HCT116 (cell line): Measurements from ENCODE around the gene ALKBH8. TPM values are rescaled to one million over a fixed set of nuclear protein-coding genes. Genes with fewer than 3 reads are reported as not detected.
A peak's percentile ranks its signal among the peaks of the same experiment; 100 is the strongest.

Experiments used
- ATAC-seq: fragments of 200-7000 bp; cut with Tn5 transposase; 2 replicates; pipeline ENCODE4 v1.9.1; 2020; ENCODE audit warnings: mild to moderate bottlenecking, moderate library complexity
- BruUV-seq: library from RNA; stranded (reverse); fragments of 400-500 nt; replicated peaks from 2 replicates; lab custom pipeline; 2021; lab: Mats Ljungman, UMichigan
- CTCF ChIA-PET: fragments of 300-600 bp; sonication (Branson Sonifier 250); formaldehyde crosslinking; loops from one replicate; lab custom pipeline; 2021; ENCODE audit warnings: antibody characterized with exemption; lab: Charles Lee
- POLR2A ChIA-PET: fragments of 300-600, 350-600 bp; sonication (Branson Sonifier 250); formaldehyde crosslinking; loops from one replicate; lab custom pipeline; 2021; ENCODE audit warnings: antibody characterized with exemption; lab: Charles Lee
- RAD21 ChIA-PET, 2 experiments: fragments of 300-600 bp; sonication (Branson Sonifier 250); formaldehyde crosslinking; loops; one replicate each; lab custom pipeline; 2023; ENCODE audit warnings: low total read pairs in 2 of 2; ENCODE audit not compliant: uncharacterized antibody in 2 of 2, unreplicated experiment in 2 of 2, low non-redundant PET in 1 of 2; lab: Charles Lee
- DNase-seq: peaks from one replicate; pipeline ENCODE4 v3.0.0-alpha.2; 2010; ENCODE audit warnings: low read depth, low spot score
- H2AFZ ChIP-seq: fragments of 200-600 bp; shearing (Covaris generic), sonication (generic); 2 replicates; pipeline ENCODE4 v1.6.1; 2017; ENCODE audit warnings: low read depth, mixed run types, mixed read lengths, antibody characterized with exemption, low read length; ENCODE audit not compliant: poor library complexity, severe bottlenecking
- H3K27ac ChIP-seq: 2 replicates; pipeline ENCODE4 v1.5.1; 2012; ENCODE audit warnings: low read depth, low read length
- H3K27me3 ChIP-seq: fragments of 200-600 bp; sonication (generic); 2 replicates; pipeline ENCODE4 v1.6.1; 2016; ENCODE audit warnings: mixed run types, low read length, mixed read lengths; ENCODE audit not compliant: insufficient read depth
- H3K36me3 ChIP-seq, 2 experiments: fragments of 200-500 bp in 1 of 2; fragments of 200-600 bp in 1 of 2; sonication (Bioruptor generic) in 1 of 2; sonication (generic) in 1 of 2; 2 replicates each; pipeline versions ENCODE4 v1.5.1 to v1.6.1; 2014 to 2016; ENCODE audit warnings: low read length in 2 of 2, inconsistent platforms in 1 of 2, mixed read lengths in 1 of 2, mixed run types in 1 of 2; ENCODE audit not compliant: insufficient read depth in 2 of 2, control insufficient read depth in 1 of 2
- H3K4me1 ChIP-seq, 2 experiments: fragments of 200-600 bp in 1 of 2; sonication (generic) in 1 of 2; 2 replicates each; pipeline versions ENCODE4 v1.5.1 to v1.6.1; 2012 to 2017; ENCODE audit warnings: low read length in 2 of 2, inconsistent platforms in 1 of 2, mild to moderate bottlenecking in 1 of 2, mixed read lengths in 1 of 2, mixed run types in 1 of 2, moderate library complexity in 1 of 2; ENCODE audit not compliant: insufficient read depth in 2 of 2, control insufficient read depth in 1 of 2
- H3K4me2 ChIP-seq: fragments of 200-600 bp; sonication (generic); 2 replicates; pipeline ENCODE4 v1.6.1; 2017; ENCODE audit warnings: mixed run types, low read length, mixed read lengths
- H3K4me3 ChIP-seq, 2 experiments: fragments of 200-600 bp in 1 of 2; sonication (generic) in 1 of 2; replicated peaks in 1 of 2; 2 replicates each; pipeline ENCODE4 v1.5.1; 2011 to 2016; ENCODE audit warnings: low read length in 2 of 2, control low read depth in 1 of 2, low read depth in 1 of 2, mild to moderate bottlenecking in 1 of 2, mixed read lengths in 1 of 2, mixed run types in 1 of 2
- H3K79me2 ChIP-seq: fragments of 200-600 bp; sonication (generic); 2 replicates; pipeline ENCODE4 v1.6.1; 2017; ENCODE audit warnings: mild to moderate bottlenecking, mixed run types, low read length, moderate library complexity, mixed read lengths; ENCODE audit not compliant: insufficient read depth
- H3K9ac ChIP-seq: fragments of 200-600 bp; sonication (generic); 2 replicates; pipeline ENCODE4 v1.6.1; 2016; ENCODE audit warnings: low read length, mixed read lengths
- H3K9me2 ChIP-seq: fragments of 200-600 bp; sonication (generic), shearing (Covaris generic); 2 replicates; pipeline ENCODE4 v1.6.1; 2017; ENCODE audit warnings: mixed run types, mild to moderate bottlenecking, moderate library complexity; ENCODE audit not compliant: insufficient read depth
- H3K9me3 ChIP-seq, 2 experiments: fragments of 200-500 bp in 1 of 2; fragments of 200-600 bp in 1 of 2; sonication (Bioruptor generic) in 1 of 2; sonication (generic) in 1 of 2; 2 replicates each; pipeline ENCODE4 v1.6.1; 2014 to 2017; ENCODE audit warnings: low read length in 2 of 2, mixed read lengths in 2 of 2, inconsistent platforms in 1 of 2, low read depth in 1 of 2, mild to moderate bottlenecking in 1 of 2, mixed run types in 1 of 2, moderate library complexity in 1 of 2; ENCODE audit not compliant: control insufficient read depth in 1 of 2, insufficient read depth in 1 of 2
- H4K20me1 ChIP-seq: fragments of 200-600 bp; sonication (generic), shearing (Covaris generic); 2 replicates; pipeline ENCODE4 v1.6.1; 2017; ENCODE audit warnings: mixed run types, mild to moderate bottlenecking, moderate library complexity; ENCODE audit not compliant: insufficient read depth
- CEBPB ChIP-seq: IDR thresholded peaks from 2 replicates; pipeline ENCODE4 v1.6.1; 2012; ENCODE audit warnings: low read depth
- EGR1 ChIP-seq: IDR thresholded peaks from 2 replicates; pipeline ENCODE4 v1.6.1; 2012; ENCODE audit warnings: low read depth
- EZH2 ChIP-seq: fragments of 200-600 bp; sonication (generic); IDR thresholded peaks from 2 replicates; pipeline ENCODE4 v1.6.1; 2017; ENCODE audit warnings: antibody characterized with exemption, mixed run types
- EZH2phosphoT487 ChIP-seq: fragments of 200-600 bp; IDR thresholded peaks from 2 replicates; pipeline ENCODE4 v1.6.1; 2018; ENCODE audit warnings: antibody characterized with exemption, borderline replicate concordance
- FOSL1 ChIP-seq: IDR thresholded peaks from 2 replicates; pipeline ENCODE4 v1.6.1; 2012; ENCODE audit warnings: low read depth
- JUND ChIP-seq: IDR thresholded peaks from 2 replicates; pipeline ENCODE4 v1.6.1; 2012
- POLR2A ChIP-seq: IDR thresholded peaks from 2 replicates; pipeline ENCODE4 v1.7.0; 2011; ENCODE audit warnings: borderline replicate concordance; ENCODE audit not compliant: insufficient read depth, insufficient read length; ENCODE audit errors: extremely low read depth
- RAD21 ChIP-seq: IDR thresholded peaks from 2 replicates; pipeline ENCODE4 v1.6.1; 2012; ENCODE audit warnings: low read depth, mild to moderate bottlenecking
- SP1 ChIP-seq: IDR thresholded peaks from 2 replicates; pipeline ENCODE4 v1.6.1; 2012; ENCODE audit warnings: low read depth
- SRF ChIP-seq: IDR thresholded peaks from 2 replicates; pipeline ENCODE4 v1.6.1; 2012; ENCODE audit warnings: low read depth
- TCF7L2 ChIP-seq: IDR thresholded peaks from 2 replicates; pipeline ENCODE4 v1.7.0; 2011; ENCODE audit warnings: borderline replicate concordance, inconsistent platforms; ENCODE audit not compliant: insufficient read depth, insufficient read length; ENCODE audit errors: extremely low read depth
- YY1 ChIP-seq: IDR thresholded peaks from 2 replicates; pipeline ENCODE4 v1.6.1; 2011; ENCODE audit warnings: low read length, low read depth, moderate library complexity, mild to moderate bottlenecking; ENCODE audit not compliant: insufficient replicate concordance; ENCODE audit errors: extremely low read depth
- ZFX ChIP-seq: fragments of 450-650 bp; IDR thresholded peaks from 2 replicates; pipeline ENCODE4 v1.6.1; 2017
- ZNF274 ChIP-seq: fragments of 200-500 bp; sonication (Bioruptor generic); IDR thresholded peaks from 2 replicates; pipeline ENCODE4 v1.6.1; 2014; ENCODE audit warnings: mild to moderate bottlenecking, low read depth, low read length, inconsistent platforms
- intact Hi-C: fragments of 100-400 bp; cut with micrococcal nuclease; formaldehyde crosslinking; loops from 2 replicates; pipeline ENCODE4 v1.10.0; 2022
- total RNA-seq: library from RNA; stranded (reverse); gene quantifications from one replicate; pipeline ENCODE4 v1.2.1, GENCODE V29; 2021; ENCODE audit not compliant: unreplicated experiment
- TF ChIP-seq, protein P1 (sequence below): IDR thresholded peaks from 2 replicates; pipeline ENCODE4 v1.6.1; 2012
- TF ChIP-seq, protein P2 (sequence below), 3 experiments: fragments of 200-600 bp in 1 of 3; sonication (generic) in 1 of 3; IDR thresholded peaks in 2 of 3; conservative IDR thresholded peaks in 1 of 3; 2 replicates each; pipeline ENCODE4 v1.5.1; 2012 to 2017; ENCODE audit warnings: low read depth in 2 of 3, low read length in 2 of 3, antibody characterized with exemption in 1 of 3, borderline replicate concordance in 1 of 3, control low read depth in 1 of 3, mild to moderate bottlenecking in 1 of 3, mixed read lengths in 1 of 3, mixed run types in 1 of 3, moderate library complexity in 1 of 3; ENCODE audit not compliant: insufficient read depth in 1 of 3

ALKBH8 gene
- total RNA-seq, 1 experiment from 2014 or later = 11.6 TPM

DNA sequence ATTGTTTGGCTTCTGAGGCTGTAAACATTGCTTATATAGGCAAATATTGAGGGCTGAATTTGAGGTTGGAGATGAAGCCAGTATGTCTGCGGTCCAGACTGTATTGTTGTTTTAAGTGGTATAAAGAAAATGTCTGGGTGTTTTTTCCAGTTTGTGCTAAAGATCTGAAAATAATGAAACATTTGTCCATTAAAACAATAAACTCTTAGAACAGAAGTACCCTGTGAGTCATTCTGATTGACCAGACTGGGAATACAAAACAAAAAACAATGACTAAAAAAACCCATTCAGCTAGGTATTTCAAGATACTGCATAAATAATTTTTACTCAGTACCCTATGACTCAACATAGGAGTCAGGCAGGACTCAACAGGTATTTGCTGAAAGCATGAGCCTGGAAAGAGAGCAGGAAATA is 20.4 kb downstream of the ALKBH8 start:
- Histone ChIP-seq H2AFZ (no peak overlapping the region), H3K9me2 (no peaks in the 10 kb centered on the region), H3K4me2 (peak overlapping the region; percentile 52), H3K27ac (peak overlapping the region; percentile 30; the same call in 1 of the 2 replicates), H3K4me3 (no peak overlapping the region), H3K4me1 (peaks cover 12 to 16% of the 10 kb centered on the region in 2 experiments), H3K36me3 (peaks cover 0 to 4% of the 10 kb centered on the region in 2 experiments; a peak in 1 of 4 replicates)
- intact Hi-C loops = no loop called here
- RAD21 ChIA-PET = interaction anchor here in 1 of 2 experiments (0.6 kb wide), 1 partner anchor 464 kb away, joined by 4 read pairs; no protein-coding TSS in a partner anchor
- peak; percentile 76 for DNase-seq
- POLR2A ChIA-PET = no interaction called here
- BruUV-seq = no TSS peak
- TF ChIP-seq EZH2 (no peak), POLR2A (no peak), JUND (peak; percentile 88), ZFX (no peak), EGR1 (peak; percentile 22; the same call in 1 of the 2 replicates), ZNF274 (no peak), FOSL1 (peak; percentile 92), EZH2phosphoT487 (no peak), YY1 (no peak), SP1 (peak; percentile 72), TCF7L2 (no peak), SRF (peak; percentile 60), RAD21 (0 out of 2 replicates have a peak, but pooled peaks have one; percentile 15), CEBPB (peak; percentile 79)
- TF ChIP-seq, protein P1, sequence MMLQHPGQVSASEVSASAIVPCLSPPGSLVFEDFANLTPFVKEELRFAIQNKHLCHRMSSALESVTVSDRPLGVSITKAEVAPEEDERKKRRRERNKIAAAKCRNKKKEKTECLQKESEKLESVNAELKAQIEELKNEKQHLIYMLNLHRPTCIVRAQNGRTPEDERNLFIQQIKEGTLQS = no peak
- TF ChIP-seq, protein P2, sequence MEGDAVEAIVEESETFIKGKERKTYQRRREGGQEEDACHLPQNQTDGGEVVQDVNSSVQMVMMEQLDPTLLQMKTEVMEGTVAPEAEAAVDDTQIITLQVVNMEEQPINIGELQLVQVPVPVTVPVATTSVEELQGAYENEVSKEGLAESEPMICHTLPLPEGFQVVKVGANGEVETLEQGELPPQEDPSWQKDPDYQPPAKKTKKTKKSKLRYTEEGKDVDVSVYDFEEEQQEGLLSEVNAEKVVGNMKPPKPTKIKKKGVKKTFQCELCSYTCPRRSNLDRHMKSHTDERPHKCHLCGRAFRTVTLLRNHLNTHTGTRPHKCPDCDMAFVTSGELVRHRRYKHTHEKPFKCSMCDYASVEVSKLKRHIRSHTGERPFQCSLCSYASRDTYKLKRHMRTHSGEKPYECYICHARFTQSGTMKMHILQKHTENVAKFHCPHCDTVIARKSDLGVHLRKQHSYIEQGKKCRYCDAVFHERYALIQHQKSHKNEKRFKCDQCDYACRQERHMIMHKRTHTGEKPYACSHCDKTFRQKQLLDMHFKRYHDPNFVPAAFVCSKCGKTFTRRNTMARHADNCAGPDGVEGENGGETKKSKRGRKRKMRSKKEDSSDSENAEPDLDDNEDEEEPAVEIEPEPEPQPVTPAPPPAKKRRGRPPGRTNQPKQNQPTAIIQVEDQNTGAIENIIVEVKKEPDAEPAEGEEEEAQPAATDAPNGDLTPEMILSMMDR (IDR thresholded peaks at IDR 0.05 in 2 of 3, conservative IDR thresholded peaks at IDR 0.05 in 1 of 3; ENCODE audit: borderline replicate concordance in 1 of 3, insufficient read depth in 1 of 3, low read depth in 2 of 3, low read length in 2 of 3) = no peak
- TF ChIP-seq, all 23 proteins: peak for 7
- H3K9me3 ChIP-seq = no peaks in the 10 kb centered on the region
- CTCF ChIA-PET = interaction anchor here (1.9 kb wide), 1 partner anchor 226 kb away, joined by 7 read pairs; no protein-coding TSS in a partner anchor
- H3K79me2 ChIP-seq = no peaks in the 10 kb centered on the region
- H4K20me1 ChIP-seq = no peaks in the 10 kb centered on the region; the same call in 1 of the 2 replicates
- no peaks in the 10 kb centered on the region for H3K27me3 ChIP-seq
- H3K9ac ChIP-seq = no peak overlapping the region
- ATAC-seq = peak; percentile 84
